Activated CD8-positive, alpha-beta T cell treated with anti-CD3 and anti-CD28 coated beads, Interleukin-2, amount 10 ng/mL, durations not matched to agents 7 days and 5 days (primary cell): Measurements from ENCODE around the gene RCAN2. TPM values are rescaled to one million over a fixed set of nuclear protein-coding genes. Genes with fewer than 3 reads are reported as not detected.

Experiments
- ATAC-seq: fragments of 150-1000 bp; cut with Tn5 transposase; one replicate; pipeline ENCODE4 v1.10.0; 2021; ENCODE audit warnings: moderate library complexity
- CTCF ChIA-PET: fragments of 350-600 bp; sonication (Branson Sonifier 250); formaldehyde crosslinking; loops from one replicate; lab custom pipeline; 2021; ENCODE audit warnings: antibody characterized with exemption; lab: Charles Lee
- POLR2A ChIA-PET: fragments of 350-600 bp; sonication (Branson Sonifier 250); formaldehyde crosslinking; loops from one replicate; lab custom pipeline; 2021; ENCODE audit warnings: antibody characterized with exemption; lab: Charles Lee
- DNase-seq: peaks from one replicate; pipeline ENCODE4 v3.0.0-alpha.2; 2020
- H3K27ac Mint-ChIP-seq: one replicate; pipeline ENCODE4 v1.8.0; 2021; ENCODE audit warnings: mild to moderate bottlenecking, mixed read lengths
- H3K27me3 Mint-ChIP-seq: one replicate; pipeline ENCODE4 v1.8.0; 2021; ENCODE audit warnings: low read depth, mixed read lengths
- H3K36me3 Mint-ChIP-seq: one replicate; pipeline ENCODE4 v1.8.0; 2021; ENCODE audit warnings: low read depth, mixed read lengths
- H3K4me1 Mint-ChIP-seq: one replicate; pipeline ENCODE4 v1.8.0; 2021; ENCODE audit warnings: low read depth, mixed read lengths
- H3K4me3 Mint-ChIP-seq: one replicate; pipeline ENCODE4 v1.8.0; 2021; ENCODE audit warnings: mild to moderate bottlenecking, mixed read lengths
- H3K9me3 Mint-ChIP-seq: one replicate; pipeline ENCODE4 v1.8.0; 2022; ENCODE audit warnings: mixed read lengths; ENCODE audit not compliant: insufficient read depth
- total RNA-seq, 2 experiments: library from RNA; stranded (reverse); gene quantifications; one replicate each; pipeline ENCODE4 v1.2.3, GENCODE V29; 2021

RCAN2 gene
- total RNA-seq, 2 experiments from 2014 or later, result not detected

GRCh38 chr6:46315589-46315988 lies 175.7 kb downstream of the RCAN2 start:
- Mint-ChIP-seq H3K9me3 (no peaks in the 10 kb centered on the region), H3K36me3 (no peaks in the 10 kb centered on the region), H3K4me1 (peaks cover 7% of the 10 kb centered on the region), H3K27ac (no peak overlapping the region), H3K27me3 (peaks cover 6% of the 10 kb centered on the region), H3K4me3 (no peak overlapping the region)
- ATAC-seq (no peak), DNase-seq (no peak)
- POLR2A ChIA-PET, result no interaction called here
- CTCF ChIA-PET, result no interaction called here

- H3K27me3 Mint-ChIP-seq, result peaks cover 5% of the 10 kb centered on the region
- no peaks in the 10 kb centered on the region for H3K36me3 Mint-ChIP-seq
- no peak for DNase-seq
- no peak overlapping the region for H3K27ac Mint-ChIP-seq
- no peaks in the 10 kb centered on the region for H3K9me3 Mint-ChIP-seq
- CTCF ChIA-PET, result no interaction called here
- POLR2A ChIA-PET, result no interaction called here
- H3K4me3 Mint-ChIP-seq, result no peak overlapping the region
- ATAC-seq, result no peak
- H3K4me1 Mint-ChIP-seq, result peaks cover 7% of the 10 kb centered on the region
Measured at GRCh38 chr6:46312654-46313053, 178.6 kb downstream of the RCAN2 start.

DNA sequence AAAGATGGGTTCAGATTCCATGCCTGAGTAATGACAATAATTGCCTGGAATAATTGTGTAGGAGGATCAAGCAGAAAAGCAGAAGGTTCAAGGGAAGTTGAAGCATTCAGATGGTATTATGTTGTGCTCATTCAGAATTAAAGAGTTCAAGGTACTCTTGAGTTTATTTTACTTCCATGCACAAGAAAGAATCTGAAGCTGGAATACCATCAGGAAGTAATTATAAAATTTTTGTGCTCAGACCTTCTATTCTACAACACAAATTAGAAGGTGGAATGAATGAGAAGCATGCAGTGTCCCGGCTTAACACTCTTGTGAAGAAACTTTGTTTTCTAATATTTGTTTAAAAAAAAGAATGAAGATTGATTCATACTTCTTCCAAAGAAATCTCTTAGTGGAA lies 181.1 kb downstream of the RCAN2 start:
- H3K27ac Mint-ChIP-seq, result no peak overlapping the region
- DNase-seq, result no peak
- no peak for ATAC-seq
- H3K36me3 Mint-ChIP-seq, result no peaks in the 10 kb centered on the region
- H3K4me3 Mint-ChIP-seq, result no peak overlapping the region
- H3K27me3 Mint-ChIP-seq, result peaks cover 5% of the 10 kb centered on the region
- no peaks in the 10 kb centered on the region for H3K9me3 Mint-ChIP-seq
- ChIA-PET CTCF (no interaction called here), POLR2A (no interaction called here)
- peaks cover 2% of the 10 kb centered on the region for H3K4me1 Mint-ChIP-seq

GRCh38 chr6:46306431-46306830 lies 184.8 kb downstream of the RCAN2 start:
- no peaks in the 10 kb centered on the region for H3K4me1 Mint-ChIP-seq
- ChIA-PET POLR2A (no interaction called here), CTCF (no interaction called here)
- DNase-seq, result no peak
- no peaks in the 10 kb centered on the region for H3K36me3 Mint-ChIP-seq
- no peak overlapping the region for H3K27ac Mint-ChIP-seq
- H3K27me3 Mint-ChIP-seq, result peaks cover 10% of the 10 kb centered on the region
- no peaks in the 10 kb centered on the region for H3K9me3 Mint-ChIP-seq
- no peak for ATAC-seq
- no peak overlapping the region for H3K4me3 Mint-ChIP-seq

DNA sequence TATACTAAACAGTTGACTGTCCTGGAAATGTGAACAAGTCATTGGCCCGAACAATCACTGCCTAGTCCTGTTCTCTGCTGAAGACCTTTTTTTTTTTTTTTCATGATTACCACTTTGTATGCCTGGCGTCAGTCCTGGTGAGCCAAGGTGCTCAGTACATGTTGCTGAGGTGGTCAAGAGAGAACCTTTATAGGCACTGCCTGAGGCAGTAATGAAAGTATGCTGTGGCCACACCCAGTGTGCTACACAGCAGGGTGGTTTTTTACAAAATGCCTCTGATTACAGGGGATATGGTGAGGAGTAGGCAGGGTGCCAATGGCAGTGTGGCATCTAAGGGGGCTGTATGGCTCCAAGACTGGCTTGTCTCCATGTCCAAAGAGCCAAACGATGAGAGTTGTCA lies 185.4 kb downstream of the RCAN2 start:
- H3K36me3 Mint-ChIP-seq, result no peaks in the 10 kb centered on the region
- ChIA-PET POLR2A (no interaction called here), CTCF (no interaction called here)
- H3K4me3 Mint-ChIP-seq, result no peak overlapping the region
- H3K9me3 Mint-ChIP-seq, result no peaks in the 10 kb centered on the region
- no peak for DNase-seq
- no peak overlapping the region for H3K27ac Mint-ChIP-seq
- no peak for ATAC-seq
- H3K27me3 Mint-ChIP-seq, result peaks cover 12% of the 10 kb centered on the region
- no peaks in the 10 kb centered on the region for H3K4me1 Mint-ChIP-seq

DNA sequence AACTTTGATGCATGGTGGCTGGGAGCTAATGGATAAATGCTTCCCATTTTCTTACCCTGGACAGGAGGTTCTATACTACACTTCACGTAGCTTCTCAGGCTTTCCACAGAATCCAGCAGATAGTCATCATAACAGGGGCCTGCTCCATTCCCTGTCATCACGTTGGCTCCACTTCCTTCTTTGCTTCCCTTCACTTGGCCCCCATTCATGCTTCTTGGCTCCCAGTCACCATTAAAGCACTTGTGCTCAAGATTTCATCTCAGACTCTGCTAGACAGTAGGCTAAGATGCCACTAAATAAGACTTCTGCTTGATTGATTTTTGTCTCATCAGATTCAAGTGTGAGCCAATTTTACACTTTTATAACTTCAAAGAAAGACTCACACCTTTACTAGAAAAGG lies 186.0 kb downstream of the RCAN2 start:
- H3K4me1 Mint-ChIP-seq, result no peaks in the 10 kb centered on the region
- CTCF ChIA-PET, result no interaction called here
- ATAC-seq, result no peak
- H3K4me3 Mint-ChIP-seq, result no peak overlapping the region
- peaks cover 12% of the 10 kb centered on the region for H3K27me3 Mint-ChIP-seq
- H3K36me3 Mint-ChIP-seq, result no peaks in the 10 kb centered on the region
- no peak for DNase-seq
- H3K9me3 Mint-ChIP-seq, result no peaks in the 10 kb centered on the region
- POLR2A ChIA-PET, result no interaction called here
- no peak overlapping the region for H3K27ac Mint-ChIP-seq

DNA sequence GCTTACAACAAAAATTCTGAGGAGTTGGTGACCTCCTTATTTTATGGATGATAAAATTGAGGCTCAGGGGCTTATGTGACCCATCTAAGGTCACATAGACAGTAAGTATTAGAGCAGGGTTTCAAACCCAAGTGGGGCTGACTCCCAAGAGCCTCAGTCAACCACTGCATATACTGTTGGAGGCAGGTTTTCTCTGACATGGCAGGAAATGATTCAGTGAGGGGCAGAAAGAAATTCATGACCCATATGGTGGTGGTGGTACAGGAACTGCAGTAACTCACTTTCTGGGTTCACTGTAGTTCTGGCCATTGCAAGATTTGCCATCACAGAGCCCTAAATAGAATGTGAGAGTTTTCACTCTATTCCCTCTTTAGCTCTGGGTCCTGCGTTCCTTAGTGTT lies 188.4 kb downstream of the RCAN2 start:
- no peaks in the 10 kb centered on the region for H3K36me3 Mint-ChIP-seq
- H3K27me3 Mint-ChIP-seq, result peaks cover 7% of the 10 kb centered on the region
- ChIA-PET POLR2A (no interaction called here), CTCF (no interaction called here)
- H3K4me1 Mint-ChIP-seq, result no peaks in the 10 kb centered on the region
- H3K27ac Mint-ChIP-seq, result no peak overlapping the region
- no peaks in the 10 kb centered on the region for H3K9me3 Mint-ChIP-seq
- ATAC-seq (no peak), DNase-seq (no peak)
- H3K4me3 Mint-ChIP-seq, result no peak overlapping the region

- CTCF ChIA-PET, result no interaction called here
- no peaks in the 10 kb centered on the region for H3K36me3 Mint-ChIP-seq
- POLR2A ChIA-PET, result no interaction called here
- H3K9me3 Mint-ChIP-seq, result no peaks in the 10 kb centered on the region
- no peak overlapping the region for H3K27ac Mint-ChIP-seq
- no peak overlapping the region for H3K4me3 Mint-ChIP-seq
- peaks cover 7% of the 10 kb centered on the region for H3K27me3 Mint-ChIP-seq
- H3K4me1 Mint-ChIP-seq, result no peaks in the 10 kb centered on the region
- DNase-seq (no peak), ATAC-seq (no peak)
Measured at GRCh38 chr6:46302176-46302575, 189.1 kb downstream of the RCAN2 start.

DNA sequence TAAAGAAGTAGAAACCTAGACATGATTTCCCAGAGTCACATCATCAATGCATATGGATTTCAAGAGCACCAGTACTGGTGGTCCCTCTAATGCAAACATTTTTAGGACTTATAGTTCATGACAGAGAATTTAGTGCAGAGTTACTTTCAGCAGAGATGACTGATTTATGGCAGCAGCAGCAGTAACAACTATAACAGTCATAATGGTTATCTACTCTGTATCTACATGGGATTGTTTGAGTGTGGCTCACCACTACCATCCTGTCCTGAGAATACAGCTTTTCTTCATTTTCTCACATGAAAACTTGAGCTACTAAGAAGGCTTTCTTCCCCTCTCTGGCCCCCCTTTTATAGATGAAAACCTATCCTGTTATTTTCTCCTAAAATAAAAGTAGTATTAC lies 192.0 kb downstream of the RCAN2 start:
- no peaks in the 10 kb centered on the region for H3K36me3 Mint-ChIP-seq
- no peaks in the 10 kb centered on the region for H3K4me1 Mint-ChIP-seq
- H3K27ac Mint-ChIP-seq, result no peak overlapping the region
- no peak for ATAC-seq
- DNase-seq, result no peak
- ChIA-PET CTCF (no interaction called here), POLR2A (no interaction called here)
- no peak overlapping the region for H3K4me3 Mint-ChIP-seq
- peaks cover 16% of the 10 kb centered on the region for H3K27me3 Mint-ChIP-seq
- H3K9me3 Mint-ChIP-seq, result no peaks in the 10 kb centered on the region

- no peak for DNase-seq
- Mint-ChIP-seq H3K36me3 (no peaks in the 10 kb centered on the region), H3K4me1 (no peaks in the 10 kb centered on the region), H3K4me3 (no peak overlapping the region), H3K27ac (no peak overlapping the region), H3K27me3 (peaks cover 17% of the 10 kb centered on the region), H3K9me3 (no peaks in the 10 kb centered on the region)
- CTCF ChIA-PET, result no interaction called here
- POLR2A ChIA-PET, result no interaction called here
- ATAC-seq, result no peak
Measured at GRCh38 chr6:46296586-46296985, 194.7 kb downstream of the RCAN2 start.

DNA sequence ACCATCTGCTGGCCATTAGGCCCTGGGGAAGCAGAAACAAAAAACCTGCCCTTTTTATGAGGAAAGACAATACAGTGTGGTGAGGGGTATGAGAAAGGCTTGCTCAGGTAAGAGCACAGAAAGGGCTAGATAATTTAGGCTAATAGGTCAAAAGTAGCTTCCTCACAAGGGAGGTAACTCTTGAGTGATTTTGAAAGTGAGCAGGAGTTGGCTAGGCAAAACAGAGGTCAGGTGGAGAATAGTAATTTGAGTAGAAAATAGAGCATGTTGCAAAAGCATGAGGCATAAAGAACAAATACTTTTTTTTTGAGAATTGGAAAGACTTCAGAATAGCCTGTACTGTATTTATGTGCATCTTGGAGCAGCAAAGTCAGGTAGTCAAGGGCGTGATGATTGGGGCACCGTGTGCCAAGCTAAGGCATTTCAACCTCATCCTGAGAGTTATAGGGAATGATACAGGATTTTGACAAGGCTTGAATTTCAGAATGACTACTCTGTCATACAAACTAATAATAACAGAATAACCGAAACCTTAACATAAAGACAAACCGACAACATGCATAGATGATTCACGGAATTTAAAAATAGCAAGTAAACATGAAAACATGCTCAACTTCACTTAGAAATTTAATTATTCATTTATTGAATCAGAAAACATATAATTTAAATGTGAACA lies 197.5 kb downstream of the RCAN2 start:
- ATAC-seq (no peak), DNase-seq (no peak)

DNA sequence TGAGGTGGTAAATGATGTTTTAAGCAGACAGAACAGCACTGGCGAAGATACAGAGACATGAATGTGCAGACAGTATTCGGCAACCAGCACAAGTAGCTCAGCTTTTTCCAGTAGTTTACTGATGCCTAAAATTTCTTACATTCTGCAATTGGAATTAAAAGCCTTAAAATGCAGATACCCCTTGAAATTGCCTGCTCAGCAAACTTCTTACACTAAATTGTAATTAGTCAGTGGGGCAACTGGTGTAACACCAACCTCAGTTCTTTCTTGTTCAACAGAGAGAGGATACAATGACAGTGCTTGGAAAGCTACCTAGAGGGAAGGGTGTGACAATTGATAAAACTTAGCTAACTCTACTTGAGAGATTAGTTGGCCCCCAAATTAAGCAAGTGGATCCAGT lies 199.4 kb downstream of the RCAN2 start:
- Mint-ChIP-seq H3K9me3 (no peaks in the 10 kb centered on the region), H3K36me3 (no peaks in the 10 kb centered on the region), H3K4me3 (no peak overlapping the region), H3K27ac (no peak overlapping the region), H3K4me1 (no peaks in the 10 kb centered on the region), H3K27me3 (peaks cover 25% of the 10 kb centered on the region)
- DNase-seq (no peak), ATAC-seq (no peak)
- POLR2A ChIA-PET, result no interaction called here
- CTCF ChIA-PET, result no interaction called here

More for the DNA sequence above, 197.5 kb downstream of the RCAN2 start:
- ChIA-PET CTCF (no interaction called here), POLR2A (interaction anchor here (0.6 kb wide), 1 partner anchor 323 kb away, joined by 4 read pairs; no protein-coding TSS in a partner anchor)
- H3K36me3 Mint-ChIP-seq, result no peaks in the 10 kb centered on the region
- H3K9me3 Mint-ChIP-seq, result no peaks in the 10 kb centered on the region
- no peak overlapping the region for H3K4me3 Mint-ChIP-seq
- H3K27me3 Mint-ChIP-seq, result peaks cover 27% of the 10 kb centered on the region
- H3K4me1 Mint-ChIP-seq, result no peaks in the 10 kb centered on the region
- no peak overlapping the region for H3K27ac Mint-ChIP-seq

DNA sequence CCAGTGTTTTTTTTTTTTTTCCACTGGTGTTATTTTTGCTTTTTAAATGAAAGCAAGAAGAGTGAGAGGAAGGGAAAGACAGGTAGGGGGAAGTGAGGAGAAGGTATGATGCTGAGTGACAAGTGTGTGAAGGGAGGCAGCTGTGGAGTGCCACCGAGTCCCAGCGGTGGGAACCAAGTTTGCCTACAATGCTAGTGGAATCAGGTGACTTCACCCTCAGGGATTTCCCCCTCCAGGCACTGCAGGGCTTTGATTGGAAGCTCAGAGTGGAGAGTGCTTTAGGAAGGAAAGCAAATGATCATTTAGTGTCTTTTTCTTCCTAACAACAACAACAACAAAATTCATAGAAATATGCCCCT lies 200.0 kb downstream of the RCAN2 start:
- Mint-ChIP-seq H3K27ac (no peak overlapping the region), H3K27me3 (peaks cover 24% of the 10 kb centered on the region), H3K36me3 (no peaks in the 10 kb centered on the region), H3K4me3 (no peak overlapping the region), H3K9me3 (no peaks in the 10 kb centered on the region), H3K4me1 (no peaks in the 10 kb centered on the region)
- ATAC-seq, result no peak
- DNase-seq, result no peak
- ChIA-PET CTCF (no interaction called here), POLR2A (no interaction called here)
